GM23338 (cell line): ENCODE measurements around the gene CNTNAP3. TPM values are rescaled to one million over a fixed set of nuclear protein-coding genes. Genes with fewer than 3 reads are reported as not detected.
A peak's percentile ranks its signal among the peaks of the same experiment; 100 is the strongest.
"Not testable (repeated sequence)": the region's sequence is repeated elsewhere in the genome, so short reads cannot be mapped to it uniquely, and the experiment has no call there.

ENCODE experiments used
- ATAC-seq: fragments of 200-7000 bp; cut with Tn5 transposase; 3 replicates; pipeline ENCODE4 v1.9.1; 2020
- DNase-seq: peaks from one replicate; pipeline ENCODE4 v3.0.0-alpha.2; 2015; ENCODE audit warnings: low spot score
- H2AFZ ChIP-seq: fragments of 200-600 bp; sonication (generic); 2 replicates; pipeline ENCODE4 v1.8.0; 2016; ENCODE audit warnings: antibody characterized with exemption, mild to moderate bottlenecking, moderate library complexity
- H3F3A ChIP-seq: fragments of 200-600 bp; sonication (generic); replicated peaks from 2 replicates; pipeline ENCODE4 v1.8.0; 2017; ENCODE audit warnings: antibody characterized with exemption, mixed run types, low read depth
- H3K27ac ChIP-seq: fragments of 200-600 bp; sonication (generic); 2 replicates; pipeline ENCODE4 v1.6.1; 2016; ENCODE audit warnings: low read depth
- H3K27me3 ChIP-seq: fragments of 200-600 bp; sonication (generic); 2 replicates; pipeline ENCODE4 v1.8.0; 2016; ENCODE audit warnings: mild to moderate bottlenecking, mixed run types, moderate library complexity; ENCODE audit not compliant: insufficient read depth
- H3K36me3 ChIP-seq: fragments of 200-600 bp; sonication (generic); 2 replicates; pipeline ENCODE4 v1.8.0; 2016; ENCODE audit warnings: mild to moderate bottlenecking; ENCODE audit not compliant: insufficient read depth
- H3K4me1 ChIP-seq: fragments of 200-600 bp; sonication (generic); 2 replicates; pipeline ENCODE4 v1.8.0; 2016; ENCODE audit warnings: mild to moderate bottlenecking, moderate library complexity; ENCODE audit not compliant: insufficient read depth
- H3K4me2 ChIP-seq: fragments of 200-600 bp; sonication (generic); 2 replicates; pipeline ENCODE4 v1.7.1; 2017; ENCODE audit warnings: mixed run types
- H3K4me3 ChIP-seq: fragments of 200-600 bp; sonication (generic); 2 replicates; pipeline ENCODE4 v1.6.1; 2016; ENCODE audit warnings: mixed run types
- H3K79me2 ChIP-seq: fragments of 200-600 bp; sonication (generic); replicated peaks from 2 replicates; pipeline ENCODE4 v1.8.0; 2017; ENCODE audit warnings: mild to moderate bottlenecking; ENCODE audit not compliant: insufficient read depth
- H3K9me2 ChIP-seq: fragments of 200-600 bp; sonication (generic); 2 replicates; pipeline ENCODE4 v1.8.0; 2017; ENCODE audit not compliant: insufficient read depth
- H4K20me1 ChIP-seq: fragments of 200-600 bp; sonication (generic); replicated peaks from 2 replicates; pipeline ENCODE4 v1.8.0; 2017; ENCODE audit warnings: mild to moderate bottlenecking; ENCODE audit not compliant: insufficient read depth
- H3K27ac Mint-ChIP-seq: 2 replicates; pipeline ENCODE4 v1.8.0; 2020; ENCODE audit warnings: inconsistent platforms, mild to moderate bottlenecking, moderate library complexity, mixed read lengths
- H3K27me3 Mint-ChIP-seq: 3 replicates; pipeline ENCODE4 v1.8.0; 2022; ENCODE audit warnings: low read depth, mild to moderate bottlenecking, moderate library complexity, mixed read lengths, inconsistent platforms; ENCODE audit not compliant: insufficient read depth, poor library complexity
- H3K36me3 Mint-ChIP-seq: 3 replicates; pipeline ENCODE4 v1.8.0; 2021; ENCODE audit warnings: low read depth, mild to moderate bottlenecking, inconsistent platforms, moderate library complexity, mixed read lengths
- H3K4me1 Mint-ChIP-seq: 3 replicates; pipeline ENCODE4 v1.8.0; 2020; ENCODE audit warnings: mild to moderate bottlenecking, inconsistent platforms, mixed read lengths
- H3K4me3 Mint-ChIP-seq: 3 replicates; pipeline ENCODE4 v1.8.0; 2021; ENCODE audit warnings: moderate library complexity, mild to moderate bottlenecking, inconsistent platforms, mixed read lengths
- H3K9me3 Mint-ChIP-seq: 3 replicates; pipeline ENCODE4 v1.8.0; 2020; ENCODE audit warnings: moderate library complexity, mild to moderate bottlenecking, inconsistent platforms, mixed read lengths
- polyA plus RNA-seq: library from polyadenylated mRNA; unstranded; fragments of >200 nt; fragmentation: Nextera tagmentation; extraction: Ambion mirVana; gene quantifications from 2 replicates; pipeline ENCODE4 v1.2.1, GENCODE V29; 2016
- total RNA-seq: library from RNA; depleted of rRNA; stranded (reverse); fragments of >200 nt; shearing (Covaris generic); gene quantifications from 2 replicates; pipeline ENCODE4 v1.2.3, GENCODE V29; 2014

Gene CNTNAP3
- total and polyA plus RNA-seq, 2 experiments from 2014 or later: 3.1 to 11.4 TPM

DNA sequence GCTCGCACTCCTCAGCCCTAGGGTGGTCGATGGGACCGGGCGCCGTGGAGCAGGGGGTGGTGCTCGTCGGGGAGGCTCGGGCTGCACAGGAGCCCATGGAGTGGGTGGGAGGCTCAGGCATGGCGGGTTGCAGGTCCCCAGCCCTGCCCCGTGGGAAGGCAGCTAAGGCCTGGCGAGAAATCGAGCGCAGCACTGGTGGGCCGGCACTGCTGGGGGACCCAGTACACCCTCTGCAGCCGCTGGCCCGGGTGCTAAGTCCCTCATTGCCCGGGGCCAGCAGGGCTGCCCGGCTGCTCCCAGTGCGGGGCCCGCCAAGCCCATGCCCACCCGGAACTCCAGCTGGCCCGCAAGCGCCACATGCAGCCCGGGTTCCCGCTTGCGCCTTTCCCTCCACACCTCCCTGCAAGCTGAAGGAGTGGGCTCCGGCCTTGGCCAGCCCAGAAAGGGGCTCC is 245.6 kb downstream of the CNTNAP3 start:
- H3K27ac ChIP-seq, H4K20me1 ChIP-seq, H3K4me3 ChIP-seq, H3K27me3 ChIP-seq, ATAC-seq, H3K4me3 Mint-ChIP-seq, H3K79me2 ChIP-seq, H3K9me2 ChIP-seq, H3K4me1 ChIP-seq, H2AFZ ChIP-seq, H3K27ac Mint-ChIP-seq, DNase-seq, H3K4me1 Mint-ChIP-seq, H3K36me3 Mint-ChIP-seq, H3F3A ChIP-seq, H3K4me2 ChIP-seq, H3K27me3 Mint-ChIP-seq, H3K36me3 ChIP-seq: not testable (repeated sequence)
- H3K9me3 Mint-ChIP-seq: peaks cover 17% of the 10 kb centered on the region

DNA sequence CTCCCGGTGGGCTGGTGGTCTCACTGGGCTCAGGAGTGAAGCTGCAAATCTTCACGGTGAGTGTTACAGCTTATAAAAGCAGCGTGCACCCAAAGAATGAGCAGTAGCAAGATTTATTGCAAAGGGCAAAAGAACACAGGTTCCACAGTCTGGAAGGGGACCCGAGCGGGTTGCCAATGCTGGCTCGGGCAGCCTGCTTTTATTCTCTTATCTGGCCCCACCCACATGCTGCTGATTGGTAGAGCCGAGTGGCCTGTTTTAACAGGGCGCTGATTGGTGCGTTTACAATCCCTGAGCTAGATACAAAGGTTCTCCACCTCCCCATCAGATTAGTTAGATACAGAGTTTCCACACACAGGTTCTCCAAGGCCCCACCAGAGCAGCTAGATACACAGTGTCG is 246.2 kb downstream of the CNTNAP3 start:
- H3K27me3 Mint-ChIP-seq, H3K9me2 ChIP-seq, H3F3A ChIP-seq, H3K27ac Mint-ChIP-seq, H3K36me3 Mint-ChIP-seq, H2AFZ ChIP-seq, H3K79me2 ChIP-seq, H3K4me2 ChIP-seq, ATAC-seq, H3K4me3 ChIP-seq, DNase-seq, H3K27ac ChIP-seq, H3K4me3 Mint-ChIP-seq, H3K36me3 ChIP-seq, H3K27me3 ChIP-seq, H3K4me1 Mint-ChIP-seq, H4K20me1 ChIP-seq, H3K4me1 ChIP-seq: not testable (repeated sequence)
- H3K9me3 Mint-ChIP-seq: peaks cover 17% of the 10 kb centered on the region

DNA sequence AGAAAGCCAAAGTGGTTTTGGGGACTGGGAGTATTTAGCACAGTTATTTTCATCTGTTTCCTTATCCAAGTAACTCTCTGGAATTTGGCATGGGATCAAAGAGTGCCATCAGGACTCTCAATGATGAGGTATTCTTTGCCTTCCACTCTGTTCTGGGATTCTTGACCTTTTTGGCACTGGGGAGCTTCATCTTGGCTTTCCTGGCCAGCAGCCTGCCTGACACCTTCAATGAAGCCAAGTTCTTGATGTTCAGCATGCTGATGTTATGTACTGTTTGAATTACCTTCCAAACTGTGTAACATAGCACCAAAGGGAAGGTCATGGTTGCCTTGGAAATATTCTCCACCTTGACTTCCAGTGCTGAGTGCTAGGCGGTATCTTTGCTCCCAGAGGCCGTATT is 248.8 kb downstream of the CNTNAP3 start:
- not testable (repeated sequence) for H2AFZ ChIP-seq, H4K20me1 ChIP-seq, H3K79me2 ChIP-seq, ATAC-seq, H3K4me1 Mint-ChIP-seq, H3K27ac ChIP-seq, H3K4me2 ChIP-seq, H3F3A ChIP-seq, H3K27me3 ChIP-seq, H3K27ac Mint-ChIP-seq, H3K9me2 ChIP-seq, H3K36me3 ChIP-seq, H3K4me3 ChIP-seq, H3K4me1 ChIP-seq, H3K36me3 Mint-ChIP-seq, DNase-seq, H3K27me3 Mint-ChIP-seq, H3K4me3 Mint-ChIP-seq
- peaks cover 26% of the 10 kb centered on the region for H3K9me3 Mint-ChIP-seq

DNA sequence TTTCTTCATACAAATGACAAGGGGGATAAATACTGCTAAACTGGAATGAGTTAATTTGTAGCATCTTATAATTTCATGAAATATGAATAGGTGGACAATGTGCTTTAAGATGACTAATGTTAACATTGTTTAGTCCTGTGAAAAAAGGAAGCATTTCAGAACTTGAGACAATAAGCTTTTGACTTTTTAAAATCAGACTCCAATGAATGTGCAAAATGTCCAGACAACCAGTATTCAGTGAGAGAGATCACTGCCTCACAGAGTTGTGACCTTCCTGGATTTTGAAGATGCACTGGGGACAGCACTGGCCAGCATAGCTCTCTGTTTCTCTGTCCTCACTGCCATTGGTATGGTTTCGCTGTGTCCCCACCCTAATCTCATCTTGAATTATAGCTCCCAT is 249.7 kb downstream of the CNTNAP3 start:
- H3K4me1 ChIP-seq, H3K4me3 ChIP-seq, H4K20me1 ChIP-seq, H3K27me3 ChIP-seq, H3F3A ChIP-seq, H3K36me3 ChIP-seq, H3K4me1 Mint-ChIP-seq, H3K4me3 Mint-ChIP-seq, H3K9me2 ChIP-seq, H3K79me2 ChIP-seq, H3K27me3 Mint-ChIP-seq, H3K36me3 Mint-ChIP-seq, H3K27ac Mint-ChIP-seq, DNase-seq, H3K4me2 ChIP-seq, H2AFZ ChIP-seq, ATAC-seq, H3K27ac ChIP-seq: not testable (repeated sequence)
- peaks cover 26% of the 10 kb centered on the region for H3K9me3 Mint-ChIP-seq

DNA sequence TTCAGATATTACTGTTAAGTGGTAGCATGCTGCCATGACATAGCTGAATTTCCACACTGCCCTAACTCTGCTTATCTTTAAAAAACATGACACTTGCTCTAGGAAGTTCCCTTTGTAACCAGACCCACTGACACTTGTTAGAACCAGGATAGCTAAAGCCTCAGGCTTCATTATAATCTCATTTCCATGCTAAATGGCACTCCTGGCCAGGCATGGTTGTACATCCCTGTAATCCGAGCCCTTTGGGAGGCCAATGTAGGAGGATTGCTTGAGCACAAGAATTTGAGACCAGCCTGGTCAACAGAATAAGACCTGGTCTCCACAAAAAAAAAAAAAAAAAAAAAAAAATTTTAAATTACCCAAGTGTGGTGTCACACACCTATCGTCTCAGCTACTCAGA is 254.1 kb downstream of the CNTNAP3 start:
- not testable (repeated sequence) for H3F3A ChIP-seq, H4K20me1 ChIP-seq, H3K9me2 ChIP-seq, H2AFZ ChIP-seq, H3K4me1 ChIP-seq, H3K36me3 ChIP-seq, H3K4me1 Mint-ChIP-seq, H3K27ac ChIP-seq, H3K4me2 ChIP-seq, H3K4me3 Mint-ChIP-seq, H3K27ac Mint-ChIP-seq, H3K4me3 ChIP-seq, ATAC-seq, H3K79me2 ChIP-seq, DNase-seq, H3K27me3 Mint-ChIP-seq, H3K36me3 Mint-ChIP-seq, H3K27me3 ChIP-seq, H3K9me3 Mint-ChIP-seq

DNA sequence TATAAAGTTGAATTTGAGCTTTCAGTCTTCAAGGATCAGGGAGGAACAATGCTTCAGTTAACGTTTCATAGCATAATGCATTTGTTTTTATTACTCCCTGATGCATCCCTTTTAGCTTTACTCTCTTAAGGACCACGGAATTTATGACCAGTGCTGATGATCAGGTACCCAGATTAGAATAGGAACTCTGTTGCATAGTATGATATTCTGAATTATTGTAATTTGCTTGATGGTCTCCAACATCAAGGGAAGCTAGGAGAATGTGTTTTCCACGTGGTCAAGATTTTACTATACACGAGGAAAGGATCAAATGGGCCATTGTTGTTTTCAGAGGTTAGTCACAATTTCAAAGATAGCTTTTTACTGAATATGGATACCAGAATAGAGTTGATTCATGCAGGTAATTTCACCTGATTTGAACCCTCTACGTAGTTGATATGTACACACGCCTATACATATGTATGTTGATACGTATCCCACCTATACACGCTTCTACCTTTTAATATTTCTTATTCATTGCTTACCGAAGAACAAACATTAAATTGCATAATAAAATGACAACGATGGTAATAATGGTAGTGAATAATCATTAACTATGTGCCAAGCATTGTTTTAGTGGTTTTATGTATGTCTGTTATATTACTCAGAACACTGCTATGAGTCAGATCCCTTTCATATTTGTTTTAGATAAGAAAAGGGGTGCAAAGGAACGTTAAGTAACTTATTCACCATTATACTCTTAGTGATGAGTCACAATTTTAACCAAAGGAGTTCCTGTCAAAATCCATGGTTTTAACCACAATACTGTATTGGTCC is 257.6 kb downstream of the CNTNAP3 start:
- not testable (repeated sequence) for H2AFZ ChIP-seq, H3K27ac Mint-ChIP-seq, H3K79me2 ChIP-seq, H3K27me3 Mint-ChIP-seq, H3F3A ChIP-seq, H3K4me3 ChIP-seq, ATAC-seq, H3K9me3 Mint-ChIP-seq, H4K20me1 ChIP-seq, H3K36me3 ChIP-seq, H3K4me3 Mint-ChIP-seq, H3K4me2 ChIP-seq, H3K4me1 Mint-ChIP-seq, H3K27ac ChIP-seq, H3K36me3 Mint-ChIP-seq, H3K9me2 ChIP-seq, H3K27me3 ChIP-seq, H3K4me1 ChIP-seq
- DNase-seq: peak; percentile 20

DNA sequence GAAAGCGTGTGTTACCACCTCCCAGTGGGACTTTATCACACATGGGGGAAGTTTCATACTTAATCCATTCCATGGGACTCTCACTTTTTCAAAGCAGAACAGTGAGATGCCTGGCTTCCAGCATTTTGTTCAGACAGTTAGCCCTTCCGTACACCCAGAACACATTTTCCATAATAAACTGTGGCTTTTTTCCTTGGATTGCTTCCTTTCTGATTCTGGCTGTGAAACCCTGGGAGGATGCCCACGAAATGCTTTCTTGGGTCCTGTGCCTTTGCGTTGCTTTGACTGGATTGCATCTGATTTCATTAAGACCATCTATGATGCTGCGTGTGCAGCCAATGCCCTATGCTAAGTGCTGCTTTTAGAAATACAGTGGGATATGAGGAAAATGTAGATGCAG is 259.1 kb downstream of the CNTNAP3 start:
- H3K4me2 ChIP-seq, H3K4me1 ChIP-seq, H3K36me3 Mint-ChIP-seq, H3K36me3 ChIP-seq, H3K27me3 Mint-ChIP-seq, H3K4me3 Mint-ChIP-seq, H3K4me3 ChIP-seq, H3K27me3 ChIP-seq, H3K9me3 Mint-ChIP-seq, H3K79me2 ChIP-seq, H3K9me2 ChIP-seq, H3F3A ChIP-seq, H4K20me1 ChIP-seq, DNase-seq, ATAC-seq, H3K27ac ChIP-seq, H3K4me1 Mint-ChIP-seq, H3K27ac Mint-ChIP-seq, H2AFZ ChIP-seq: not testable (repeated sequence)
